CD4-positive, alpha-beta T cell treated with Interleukin-17A for 1 hour (primary cell): Measurements from ENCODE around the gene MGAT4C.
"Not testable (repeated sequence)": the region's sequence is repeated elsewhere in the genome, so short reads cannot be mapped to it uniquely, and the experiment has no call there.

Source experiments
- DNase-seq: peaks from one replicate; pipeline ENCODE4 v3.0.0-alpha.2; 2020

Gene MGAT4C

GRCh38 chr12:86256163-86256562 is at the start of gene MGAT4C:
MGAT4C (minus strand) TSS chr12:86256391.
- no peak for DNase-seq

GRCh38 chr12:86296396-86296795 is 40.2 kb upstream of the MGAT4C start:
- not testable (repeated sequence) for DNase-seq

- no peak for DNase-seq
These were observed 37.6 kb upstream of the MGAT4C start for GRCh38 chr12:86293682-86294240.

- DNase-seq: no peak
These were observed 36.3 kb upstream of the MGAT4C start for GRCh38 chr12:86292480-86292879.

- DNase-seq: no peak
These were observed 34.4 kb upstream of the MGAT4C start for GRCh38 chr12:86290615-86291014.

GRCh38 chr12:86286119-86286518 is 29.9 kb upstream of the MGAT4C start:
- no peak for DNase-seq

- DNase-seq: no peak
These were observed 27.4 kb upstream of the MGAT4C start for GRCh38 chr12:86283620-86284019.

GRCh38 chr12:86275356-86275755 is 19.2 kb upstream of the MGAT4C start:
- no peak for DNase-seq

- DNase-seq: no peak
These were observed 9.1 kb upstream of the MGAT4C start for GRCh38 chr12:86265329-86265695.

- DNase-seq: no peak
These were observed 8.5 kb upstream of the MGAT4C start for GRCh38 chr12:86264451-86265328.

GRCh38 chr12:86261578-86261977 is 5.4 kb upstream of the MGAT4C start:
- no peak for DNase-seq

GRCh38 chr12:86261142-86261541 is 5.0 kb upstream of the MGAT4C start:
- DNase-seq: no peak

GRCh38 chr12:86260183-86260582 is 4.0 kb upstream of the MGAT4C start:
- DNase-seq: no peak

GRCh38 chr12:86257134-86257533 is 943 bp upstream of the MGAT4C start:
- no peak for DNase-seq

- DNase-seq: no peak
These were observed 1.6 kb downstream of the MGAT4C start for GRCh38 chr12:86254399-86255107.

GRCh38 chr12:86249851-86250250 is 6.3 kb downstream of the MGAT4C start:
- DNase-seq: no peak

GRCh38 chr12:86249276-86249675 is 6.9 kb downstream of the MGAT4C start:
- no peak for DNase-seq

GRCh38 chr12:86247871-86248270 is 8.3 kb downstream of the MGAT4C start:
- no peak for DNase-seq

- DNase-seq: no peak
These were observed 14.6 kb downstream of the MGAT4C start for GRCh38 chr12:86241600-86241999.

GRCh38 chr12:86234316-86234855 is 21.8 kb downstream of the MGAT4C start:
- DNase-seq: no peak

GRCh38 chr12:86233126-86233525 is 23.1 kb downstream of the MGAT4C start:
- no peak for DNase-seq

GRCh38 chr12:86230516-86231146 is 25.6 kb downstream of the MGAT4C start:
- no peak for DNase-seq

- DNase-seq: no peak
These were observed 26.4 kb downstream of the MGAT4C start for GRCh38 chr12:86229772-86230171.
